GM20000 (cell line): ENCODE measurements around the gene PHGDH.

ENCODE experiments used
- DNase-seq: peaks from one replicate; pipeline ENCODE4 v3.0.0; 2012; ENCODE audit warnings: low spot score
- TF ChIP-seq, protein P1 (sequence below): IDR thresholded peaks from 2 replicates; pipeline ENCODE4 v1.5.1; 2012; ENCODE audit warnings: mild to moderate bottlenecking, control low read depth; ENCODE audit errors: extremely low read depth, missing control alignments

The PHGDH gene

GRCh38 chr1:119724611-119725218 is 13.0 kb downstream of the PHGDH start:
- TF ChIP-seq, protein P1, sequence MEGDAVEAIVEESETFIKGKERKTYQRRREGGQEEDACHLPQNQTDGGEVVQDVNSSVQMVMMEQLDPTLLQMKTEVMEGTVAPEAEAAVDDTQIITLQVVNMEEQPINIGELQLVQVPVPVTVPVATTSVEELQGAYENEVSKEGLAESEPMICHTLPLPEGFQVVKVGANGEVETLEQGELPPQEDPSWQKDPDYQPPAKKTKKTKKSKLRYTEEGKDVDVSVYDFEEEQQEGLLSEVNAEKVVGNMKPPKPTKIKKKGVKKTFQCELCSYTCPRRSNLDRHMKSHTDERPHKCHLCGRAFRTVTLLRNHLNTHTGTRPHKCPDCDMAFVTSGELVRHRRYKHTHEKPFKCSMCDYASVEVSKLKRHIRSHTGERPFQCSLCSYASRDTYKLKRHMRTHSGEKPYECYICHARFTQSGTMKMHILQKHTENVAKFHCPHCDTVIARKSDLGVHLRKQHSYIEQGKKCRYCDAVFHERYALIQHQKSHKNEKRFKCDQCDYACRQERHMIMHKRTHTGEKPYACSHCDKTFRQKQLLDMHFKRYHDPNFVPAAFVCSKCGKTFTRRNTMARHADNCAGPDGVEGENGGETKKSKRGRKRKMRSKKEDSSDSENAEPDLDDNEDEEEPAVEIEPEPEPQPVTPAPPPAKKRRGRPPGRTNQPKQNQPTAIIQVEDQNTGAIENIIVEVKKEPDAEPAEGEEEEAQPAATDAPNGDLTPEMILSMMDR: no peak
- no peak for DNase-seq

- no peak for DNase-seq
- TF ChIP-seq, protein P1: no peak
Observed at GRCh38 chr1:119725626-119726025, 13.9 kb downstream of the PHGDH start.

DNA sequence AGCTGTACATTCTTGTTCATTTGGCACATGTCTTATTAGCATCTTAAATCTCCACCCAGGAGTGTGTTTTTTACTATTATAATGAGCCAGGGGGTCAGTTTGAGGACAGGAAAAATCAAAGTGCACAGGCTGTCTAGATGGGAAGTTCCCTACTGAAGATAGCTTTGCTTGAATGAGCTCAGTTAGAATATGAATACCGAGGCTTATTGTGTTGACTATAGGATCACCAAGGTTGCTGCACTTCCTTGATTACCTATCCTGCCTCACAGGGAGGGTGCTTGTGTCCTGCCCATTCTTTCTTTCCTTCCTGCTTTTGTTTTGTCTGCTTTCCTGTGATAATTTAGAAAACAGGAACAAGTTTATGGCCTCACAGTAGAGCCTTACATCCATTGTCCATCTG is 16.3 kb downstream of the PHGDH start:
- TF ChIP-seq, protein P1: no peak
- DNase-seq: peak; percentile 27

DNA sequence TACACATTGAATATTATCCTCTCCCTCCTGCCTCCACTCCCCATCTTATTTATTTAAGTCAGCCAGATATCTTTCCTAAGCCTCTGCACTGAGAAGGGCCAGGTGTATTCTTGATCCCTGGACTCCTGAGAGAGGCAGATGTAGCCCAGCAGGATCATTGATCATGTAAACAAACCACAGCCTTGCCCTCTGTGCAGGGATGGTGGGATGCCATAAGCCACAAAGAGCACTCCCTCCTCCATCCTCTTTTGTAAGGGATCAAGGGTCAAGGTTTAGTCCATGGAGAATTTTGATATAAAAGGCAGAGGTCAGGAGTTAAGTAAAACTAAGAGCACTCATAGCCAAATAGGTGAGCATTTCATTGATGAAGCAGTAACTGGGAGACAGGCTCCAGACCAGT is 17.3 kb downstream of the PHGDH start:
- TF ChIP-seq, protein P1: no peak
- DNase-seq: no peak

DNA sequence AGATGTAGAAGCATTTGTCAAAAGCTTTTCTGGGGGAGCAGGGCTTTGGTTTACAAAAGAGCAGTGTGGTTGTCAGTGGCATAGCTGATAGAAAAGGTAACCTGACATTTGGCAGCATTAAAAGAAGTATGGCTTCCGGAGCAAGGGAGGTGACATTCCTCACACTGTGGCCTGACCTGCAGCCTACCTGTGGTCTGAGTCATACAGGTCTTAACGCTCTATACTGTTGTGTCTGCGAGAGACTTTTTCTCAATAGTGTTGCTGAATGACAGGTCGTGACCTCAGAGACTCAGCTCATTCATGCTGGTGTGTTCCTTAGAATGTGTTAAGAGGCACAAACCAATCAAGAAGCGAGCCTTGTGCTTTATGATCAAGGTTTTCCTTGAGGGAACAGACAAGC is 19.3 kb downstream of the PHGDH start:
- TF ChIP-seq, protein P1: no peak
- DNase-seq: no peak

- TF ChIP-seq, protein P1: peak; percentile 3
- no peak for DNase-seq
Observed at GRCh38 chr1:119731741-119732430, 20.2 kb downstream of the PHGDH start.

- DNase-seq: no peak
- TF ChIP-seq, protein P1: no peak
Observed at GRCh38 chr1:119732465-119733168, 20.9 kb downstream of the PHGDH start.
